ENCODE data around the gene ATP6V1B1. TPM values are rescaled to one million over a fixed set of nuclear protein-coding genes. Genes with fewer than 3 reads are reported as not detected.
A peak's percentile ranks its signal among the peaks of the same experiment; 100 is the strongest.

The ATP6V1B1 gene
- total RNA-seq, 2 donors from 2014 or later: not detected

GRCh38 chr2:70942396-70943204 lies 6.9 kb downstream of the ATP6V1B1 start:
- Mint-ChIP-seq H3K4me3 (no peak overlapping the region), H3K27me3 (ENCODE audit: insufficient read depth) (peaks cover 87% of the 10 kb centered on the region), H3K9me3 (no peaks in the 10 kb centered on the region), H3K4me1 (peaks cover 18% of the 10 kb centered on the region), H3K27ac (no peak overlapping the region), H3K36me3 (ENCODE audit: low read depth) (no peaks in the 10 kb centered on the region)
- H3K27ac ChIP-seq (ENCODE audit: low read depth, low read length): no peak overlapping the region
- 61 to 88% methylated on average over 3 to 5 of the region's 6 CpGs for WGBS, 2 experiments (ENCODE audit: insufficient coverage in 1 of 2, insufficient read length in 1 of 2)
- peak; percentile 47 for DNase-seq
- no peak overlapping the region for H3K9ac ChIP-seq (ENCODE audit: extremely low read depth, low read length, poor library complexity, severe bottlenecking)
- H3K4me1 ChIP-seq (ENCODE audit: control insufficient read depth, insufficient read depth, low read length): peaks cover 10% of the 10 kb centered on the region
- H3K4me3 ChIP-seq (ENCODE audit: low read length): no peak overlapping the region
- TF ChIP-seq CTCF (conservative IDR thresholded peaks at IDR 0.05): no peak
- no peaks in the 10 kb centered on the region for H3K9me3 ChIP-seq (ENCODE audit: control insufficient read depth, low read length)
- no peaks in the 10 kb centered on the region for H3K36me3 ChIP-seq (ENCODE audit: control insufficient read depth, insufficient read depth, low read length)
- H3K27me3 ChIP-seq (ENCODE audit: control insufficient read depth, insufficient read depth, low read length, poor library complexity, severe bottlenecking): peaks cover 68% of the 10 kb centered on the region

- Mint-ChIP-seq H3K4me3 (no peak overlapping the region), H3K27me3 (ENCODE audit: insufficient read depth) (peaks cover 89% of the 10 kb centered on the region)
Observed at GRCh38 chr2:70943205-70943871, 7.6 kb downstream of the ATP6V1B1 start.

More at GRCh38 chr2:70943205-70943871, 7.6 kb downstream of the ATP6V1B1 start:
- Mint-ChIP-seq H3K4me1 (peaks cover 17% of the 10 kb centered on the region), H3K36me3 (ENCODE audit: low read depth) (no peaks in the 10 kb centered on the region), H3K9me3 (no peaks in the 10 kb centered on the region), H3K27ac (no peak overlapping the region)
- Histone ChIP-seq H3K27me3 (ENCODE audit: control insufficient read depth, insufficient read depth, low read length, poor library complexity, severe bottlenecking) (peaks cover 75% of the 10 kb centered on the region), H3K4me3 (ENCODE audit: low read length) (no peak overlapping the region), H3K27ac (ENCODE audit: low read depth, low read length) (no peak overlapping the region), H3K9ac (ENCODE audit: extremely low read depth, low read length, poor library complexity, severe bottlenecking) (no peak overlapping the region), H3K36me3 (ENCODE audit: control insufficient read depth, insufficient read depth, low read length) (no peaks in the 10 kb centered on the region), H3K4me1 (ENCODE audit: control insufficient read depth, insufficient read depth, low read length) (peaks cover 10% of the 10 kb centered on the region), H3K9me3 (ENCODE audit: control insufficient read depth, low read length) (no peaks in the 10 kb centered on the region)
- WGBS, 2 experiments (ENCODE audit: insufficient coverage in 1 of 2, insufficient read length in 1 of 2): 39 to 61% methylated on average over 3 to 11 of the region's 11 CpGs
- no peak for TF ChIP-seq CTCF (conservative IDR thresholded peaks at IDR 0.05)
- DNase-seq: peak; percentile 53
